ENCODE measurements around the gene CHAC2.
"Not testable (repeated sequence)": the region's sequence is repeated elsewhere in the genome, so short reads cannot be mapped to it uniquely, and the experiment has no call there.

The CHAC2 gene

DNA sequence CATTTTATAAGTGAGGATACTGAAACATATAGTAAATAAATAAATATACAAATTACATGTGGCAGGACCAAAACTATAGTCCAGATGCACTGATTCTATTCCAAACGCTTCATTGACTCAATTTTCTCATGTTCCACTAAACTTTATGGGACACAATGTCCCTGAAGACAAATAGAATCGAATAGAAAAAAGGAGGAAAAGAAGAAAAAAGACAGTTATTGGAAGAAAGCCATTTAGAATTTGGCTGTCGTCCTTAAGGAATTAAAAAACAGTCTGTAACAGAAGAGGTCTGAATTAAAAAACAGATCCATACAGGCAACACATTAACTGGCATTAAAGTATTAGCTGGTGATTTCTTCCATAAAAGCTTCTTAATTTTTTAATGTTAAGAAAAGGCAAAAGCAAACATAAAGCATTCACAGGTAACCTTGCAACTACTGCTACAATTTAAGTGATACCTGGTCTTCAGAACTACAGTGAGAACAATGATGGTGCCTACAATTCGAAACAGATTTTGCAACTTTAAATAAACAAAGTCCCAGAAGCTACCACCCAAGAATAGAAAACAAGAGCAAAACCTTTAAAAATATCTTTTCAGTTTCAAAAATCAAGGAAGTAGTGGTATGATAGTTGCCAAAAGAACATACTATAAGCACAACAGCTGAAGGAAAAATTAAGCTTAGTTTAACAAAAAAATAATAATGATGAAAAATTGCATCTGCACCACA, 17.4 kb upstream of the CHAC2 start:
- Histone ChIP-seq H3K4me1 (ENCODE audit: control insufficient read depth, insufficient read depth, low read length, poor library complexity, severe bottlenecking) (peaks cover 4% of the 10 kb centered on the region), H3K4me3 (ENCODE audit: extremely low read depth, insufficient read depth, low read length, poor library complexity, severe bottlenecking) (no peak overlapping the region), H3K9me3 (ENCODE audit: control insufficient read depth, low read length) (no peaks in the 10 kb centered on the region), H3K27ac (ENCODE audit: low read depth, low read length, severe bottlenecking) (no peak overlapping the region), H3K36me3 (ENCODE audit: control insufficient read depth, insufficient read depth, low read length) (peaks cover 19% of the 10 kb centered on the region)
- WGBS, 2 experiments (ENCODE audit: insufficient coverage in 2 of 2), result 100% methylated on average over 1 of the region's 4 CpGs; no CpG with 5 or more reads in 1 of the 2 experiments

GRCh38 chr2:53751728-53752127, 15.9 kb upstream of the CHAC2 start:
- no peaks in the 10 kb centered on the region for H3K9me3 ChIP-seq (ENCODE audit: control insufficient read depth, low read length)
- H3K4me3 ChIP-seq (ENCODE audit: extremely low read depth, insufficient read depth, low read length, poor library complexity, severe bottlenecking), result no peak overlapping the region
- peaks cover 4% of the 10 kb centered on the region for H3K4me1 ChIP-seq (ENCODE audit: control insufficient read depth, insufficient read depth, low read length, poor library complexity, severe bottlenecking)
- no peak overlapping the region for H3K27ac ChIP-seq (ENCODE audit: low read depth, low read length, severe bottlenecking)
- WGBS, 2 experiments (ENCODE audit: insufficient coverage in 2 of 2), result no CpG with 5 or more reads among the region's 1 CpG
- H3K36me3 ChIP-seq (ENCODE audit: control insufficient read depth, insufficient read depth, low read length), result peaks cover 34% of the 10 kb centered on the region

- 70 to 100% methylated on average over 1 to 3 of the region's 4 CpGs for WGBS, 2 experiments (ENCODE audit: insufficient coverage in 2 of 2)
- Histone ChIP-seq H3K9me3 (ENCODE audit: control insufficient read depth, low read length) (no peaks in the 10 kb centered on the region), H3K4me3 (ENCODE audit: extremely low read depth, insufficient read depth, low read length, poor library complexity, severe bottlenecking) (no peak overlapping the region), H3K27ac (ENCODE audit: low read depth, low read length, severe bottlenecking) (no peak overlapping the region), H3K36me3 (ENCODE audit: control insufficient read depth, insufficient read depth, low read length) (peaks cover 36% of the 10 kb centered on the region), H3K4me1 (ENCODE audit: control insufficient read depth, insufficient read depth, low read length, poor library complexity, severe bottlenecking) (peaks cover 4% of the 10 kb centered on the region)
These were observed 15.2 kb upstream of the CHAC2 start for GRCh38 chr2:53752385-53752784.

- Histone ChIP-seq H3K4me3 (ENCODE audit: extremely low read depth, insufficient read depth, low read length, poor library complexity, severe bottlenecking) (no peak overlapping the region), H3K4me1 (ENCODE audit: control insufficient read depth, insufficient read depth, low read length, poor library complexity, severe bottlenecking) (peaks cover 4% of the 10 kb centered on the region), H3K9me3 (ENCODE audit: control insufficient read depth, low read length) (no peaks in the 10 kb centered on the region), H3K27ac (ENCODE audit: low read depth, low read length, severe bottlenecking) (no peak overlapping the region), H3K36me3 (ENCODE audit: control insufficient read depth, insufficient read depth, low read length) (peaks cover 34% of the 10 kb centered on the region)
These were observed 14.6 kb upstream of the CHAC2 start for GRCh38 chr2:53753041-53753440.

DNA sequence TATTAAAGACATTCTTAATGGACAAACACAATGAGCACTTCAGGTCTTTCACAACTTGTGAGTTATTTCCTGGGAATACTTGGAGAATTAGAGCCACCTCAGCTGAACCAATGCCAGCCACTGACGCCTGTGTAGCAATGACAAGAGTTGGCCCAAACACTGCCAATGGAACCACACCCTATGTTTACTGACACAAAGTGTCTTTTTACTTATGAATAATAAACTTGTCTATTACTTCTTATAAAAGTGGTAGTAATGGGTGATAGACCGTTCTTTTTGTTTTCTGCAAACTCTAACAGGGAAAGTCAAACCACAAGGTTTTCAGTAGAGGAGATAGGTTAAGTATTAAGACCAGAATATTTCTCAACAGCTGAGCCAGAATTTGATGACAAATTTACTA, 12.5 kb upstream of the CHAC2 start:
- Histone ChIP-seq H3K4me3 (ENCODE audit: extremely low read depth, insufficient read depth, low read length, poor library complexity, severe bottlenecking) (no peak overlapping the region), H3K36me3 (ENCODE audit: control insufficient read depth, insufficient read depth, low read length) (peaks cover 29% of the 10 kb centered on the region), H3K4me1 (ENCODE audit: control insufficient read depth, insufficient read depth, low read length, poor library complexity, severe bottlenecking) (peaks cover 4% of the 10 kb centered on the region), H3K27ac (ENCODE audit: low read depth, low read length, severe bottlenecking) (no peak overlapping the region), H3K9me3 (ENCODE audit: control insufficient read depth, low read length) (no peaks in the 10 kb centered on the region)
- no CpG with 5 or more reads among the region's 2 CpGs for WGBS, 2 experiments (ENCODE audit: insufficient coverage in 2 of 2)

GRCh38 chr2:53756644-53757043, 11.0 kb upstream of the CHAC2 start:
- Histone ChIP-seq H3K4me1 (ENCODE audit: control insufficient read depth, insufficient read depth, low read length, poor library complexity, severe bottlenecking) (peaks cover 4% of the 10 kb centered on the region), H3K27ac (ENCODE audit: low read depth, low read length, severe bottlenecking) (no peak overlapping the region), H3K9me3 (ENCODE audit: control insufficient read depth, low read length) (no peaks in the 10 kb centered on the region), H3K36me3 (ENCODE audit: control insufficient read depth, insufficient read depth, low read length) (peaks cover 29% of the 10 kb centered on the region), H3K4me3 (ENCODE audit: extremely low read depth, insufficient read depth, low read length, poor library complexity, severe bottlenecking) (no peak overlapping the region)
- 93 to 97% methylated on average over 15 of the region's 15 CpGs for WGBS, 2 experiments (ENCODE audit: insufficient coverage in 2 of 2)

- peaks cover 32% of the 10 kb centered on the region for H3K36me3 ChIP-seq (ENCODE audit: control insufficient read depth, insufficient read depth, low read length)
- H3K4me1 ChIP-seq (ENCODE audit: control insufficient read depth, insufficient read depth, low read length, poor library complexity, severe bottlenecking); H3K4me3 ChIP-seq (ENCODE audit: extremely low read depth, insufficient read depth, low read length, poor library complexity, severe bottlenecking); H3K27ac ChIP-seq (ENCODE audit: low read depth, low read length, severe bottlenecking); H3K9me3 ChIP-seq (ENCODE audit: control insufficient read depth, low read length): not testable (repeated sequence)
- WGBS, 2 experiments (ENCODE audit: insufficient coverage in 2 of 2), result 95 to 98% methylated on average over 13 to 14 of the region's 14 CpGs
These were observed 10.4 kb upstream of the CHAC2 start for GRCh38 chr2:53757206-53757605.

- WGBS, 2 experiments (ENCODE audit: insufficient coverage in 2 of 2), result 67 to 100% methylated on average over 1 of the region's 1 CpG
- H3K27ac ChIP-seq (ENCODE audit: low read depth, low read length, severe bottlenecking), result no peak overlapping the region
These were observed 1.8 kb upstream of the CHAC2 start for GRCh38 chr2:53765767-53766166.

DNA sequence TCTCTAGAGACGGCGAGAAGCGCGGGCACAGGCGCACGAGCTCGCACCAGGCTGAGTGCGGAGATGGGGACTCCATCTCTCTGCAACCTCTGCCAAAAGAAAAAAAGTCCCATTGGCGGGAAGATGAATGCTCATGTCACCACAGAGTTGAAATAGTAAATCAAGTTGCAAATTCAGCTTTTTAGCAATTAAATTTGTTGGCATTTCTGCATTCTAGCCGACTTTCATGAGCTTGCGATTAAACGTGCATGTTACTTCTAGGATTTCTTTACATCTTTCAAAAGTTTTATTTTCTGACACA, 588 bp downstream of the CHAC2 start:
- no peaks in the 10 kb centered on the region for H3K9me3 ChIP-seq (ENCODE audit: control insufficient read depth, low read length)
- H3K4me3 ChIP-seq (ENCODE audit: extremely low read depth, insufficient read depth, low read length, poor library complexity, severe bottlenecking), result peak overlapping the region; percentile 78
- no peak overlapping the region for H3K27ac ChIP-seq (ENCODE audit: low read depth, low read length, severe bottlenecking)
- WGBS, 2 experiments (ENCODE audit: insufficient coverage in 2 of 2), result 0 to 4% methylated on average over 9 to 12 of the region's 12 CpGs
- no peaks in the 10 kb centered on the region for H3K4me1 ChIP-seq (ENCODE audit: control insufficient read depth, insufficient read depth, low read length, poor library complexity, severe bottlenecking)
- H3K36me3 ChIP-seq (ENCODE audit: control insufficient read depth, insufficient read depth, low read length), result peaks cover 6% of the 10 kb centered on the region

More at GRCh38 chr2:53765767-53766166, 1.8 kb upstream of the CHAC2 start:
- Histone ChIP-seq H3K4me1 (ENCODE audit: control insufficient read depth, insufficient read depth, low read length, poor library complexity, severe bottlenecking) (no peaks in the 10 kb centered on the region), H3K36me3 (ENCODE audit: control insufficient read depth, insufficient read depth, low read length) (peaks cover 14% of the 10 kb centered on the region), H3K4me3 (ENCODE audit: extremely low read depth, insufficient read depth, low read length, poor library complexity, severe bottlenecking) (no peak overlapping the region), H3K9me3 (ENCODE audit: control insufficient read depth, low read length) (no peaks in the 10 kb centered on the region)

DNA sequence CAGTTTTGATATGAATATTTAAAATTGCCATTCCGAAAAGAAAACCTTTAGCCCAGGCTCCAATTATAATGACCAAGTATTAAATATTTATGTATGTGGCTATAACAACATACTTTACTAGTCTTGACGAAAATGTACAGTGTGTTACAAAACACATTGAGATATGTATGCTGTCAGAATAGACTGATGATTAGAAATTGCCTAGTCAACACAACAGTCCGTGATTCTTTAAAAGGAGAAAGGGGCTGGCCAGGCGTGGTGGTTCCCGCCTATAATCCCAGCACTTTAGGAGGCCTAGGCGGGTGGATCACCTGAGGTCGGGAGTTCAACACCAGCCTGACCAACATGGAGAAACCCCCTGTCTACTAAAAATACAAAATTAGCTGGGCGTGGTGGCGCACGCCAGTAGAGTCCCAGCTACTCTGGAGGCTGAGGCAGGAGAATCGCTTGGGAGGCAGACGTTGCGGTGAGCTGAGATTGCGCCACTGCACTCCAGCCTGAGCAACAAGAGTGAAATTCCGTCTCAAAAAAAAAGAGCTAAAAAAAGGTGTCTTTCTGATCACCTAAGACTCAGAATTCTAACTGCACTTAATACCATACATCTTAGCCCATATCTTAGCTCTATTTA, 1.8 kb downstream of the CHAC2 start:
- Histone ChIP-seq H3K36me3 (ENCODE audit: control insufficient read depth, insufficient read depth, low read length) (peaks cover 14% of the 10 kb centered on the region), H3K27ac (ENCODE audit: low read depth, low read length, severe bottlenecking) (no peak overlapping the region), H3K4me3 (ENCODE audit: extremely low read depth, insufficient read depth, low read length, poor library complexity, severe bottlenecking) (no peak overlapping the region), H3K4me1 (ENCODE audit: control insufficient read depth, insufficient read depth, low read length, poor library complexity, severe bottlenecking) (no peaks in the 10 kb centered on the region), H3K9me3 (ENCODE audit: control insufficient read depth, low read length) (no peaks in the 10 kb centered on the region)
- WGBS, 2 experiments (ENCODE audit: insufficient coverage in 2 of 2), result 89 to 99% methylated on average over 8 to 13 of the region's 15 CpGs

- no peaks in the 10 kb centered on the region for H3K4me1 ChIP-seq (ENCODE audit: control insufficient read depth, insufficient read depth, low read length, poor library complexity, severe bottlenecking)
- H3K36me3 ChIP-seq (ENCODE audit: control insufficient read depth, insufficient read depth, low read length), result peaks cover 14% of the 10 kb centered on the region
- no peak overlapping the region for H3K27ac ChIP-seq (ENCODE audit: low read depth, low read length, severe bottlenecking)
- 96% methylated on average over 4 of the region's 4 CpGs; no CpG with 5 or more reads in 1 of the 2 experiments for WGBS, 2 experiments (ENCODE audit: insufficient coverage in 2 of 2)
- H3K4me3 ChIP-seq (ENCODE audit: extremely low read depth, insufficient read depth, low read length, poor library complexity, severe bottlenecking), result no peak overlapping the region
- H3K9me3 ChIP-seq (ENCODE audit: control insufficient read depth, low read length), result no peaks in the 10 kb centered on the region
These were observed 2.7 kb downstream of the CHAC2 start for GRCh38 chr2:53770264-53770663.
